ENCODE results near the gene FAM53C. TPM values are rescaled to one million over a fixed set of nuclear protein-coding genes. Genes with fewer than 3 reads are reported as not detected.

Gene FAM53C
- polyA plus RNA-seq, 1 donor from 2014 or later, result 20.4 TPM

Other genes starting within 250 kb of the FAM53C start
- not detected for gene NME5, start 198.8 kb upstream of the FAM53C start, polyA plus RNA-seq
- gene BRD8, start 159.6 kb upstream of the FAM53C start, polyA plus RNA-seq, result 27.3 TPM
- gene KIF20A, start 159.2 kb upstream of the FAM53C start, polyA plus RNA-seq, result not detected
- 16.1 TPM for gene CDC23, start 124.9 kb upstream of the FAM53C start, polyA plus RNA-seq
- not detected for gene GFRA3, start 63.6 kb upstream of the FAM53C start, polyA plus RNA-seq
- not detected for gene CDC25C, start 6.5 kb upstream of the FAM53C start, polyA plus RNA-seq
- gene KDM3B, start 14.4 kb downstream of the FAM53C start, polyA plus RNA-seq, result 18.1 TPM
- gene REEP2, start 100.8 kb downstream of the FAM53C start, polyA plus RNA-seq, result not detected
- gene EGR1, start 127.2 kb downstream of the FAM53C start, polyA plus RNA-seq, result 32.3 TPM
- 32.0 TPM for gene ETF1, start 205.0 kb downstream of the FAM53C start, polyA plus RNA-seq
- 126 TPM for gene HSPA9, start 237.1 kb downstream of the FAM53C start, polyA plus RNA-seq